ENCODE data around the gene NPLOC4. TPM values are rescaled to one million over a fixed set of nuclear protein-coding genes. Genes with fewer than 3 reads are reported as not detected.
"Not testable (repeated sequence)": the region's sequence is repeated elsewhere in the genome, so short reads cannot be mapped to it uniquely, and the experiment has no call there.

The NPLOC4 gene
- total RNA-seq, 4 donors from 2014 or later: 176 to 290 (median 263) TPM

DNA sequence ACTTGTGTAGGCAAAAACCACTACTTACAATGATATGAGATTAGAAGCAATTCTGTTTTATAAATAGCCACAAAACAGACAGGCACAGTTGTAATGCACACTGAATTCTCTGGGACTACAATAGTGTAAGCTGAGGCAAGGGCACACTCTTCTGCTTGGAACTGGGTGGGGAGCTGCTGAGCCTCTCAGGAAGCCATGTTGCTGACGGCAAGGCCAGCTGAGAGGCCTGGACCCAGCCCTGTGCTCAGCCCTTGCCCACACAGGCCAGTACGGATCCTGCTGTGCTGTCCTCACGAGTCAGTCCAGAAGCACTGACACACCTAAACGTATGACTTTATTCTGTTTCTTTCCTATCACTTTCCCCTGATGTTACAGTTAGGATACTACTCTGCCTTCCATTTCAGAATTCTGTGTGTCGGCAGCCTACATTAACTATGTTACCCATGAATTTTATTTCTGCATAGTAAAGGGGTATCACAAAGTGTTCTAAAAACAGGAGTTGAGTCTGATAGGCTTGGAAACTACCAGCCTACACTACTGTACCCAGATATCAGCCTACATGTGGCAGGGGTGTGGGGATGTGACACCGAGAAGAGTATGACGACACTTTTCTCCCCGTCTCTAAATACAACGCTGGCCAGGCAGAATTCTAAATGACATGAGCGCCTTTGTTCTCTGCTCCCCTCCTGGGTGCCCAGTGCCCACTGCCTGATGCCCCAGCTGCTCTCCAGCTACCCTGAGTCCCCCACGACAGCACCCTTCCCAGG is 43.6 kb downstream of the NPLOC4 start:
- H3K9me3 ChIP-seq: no peaks in the 10 kb centered on the region
- in situ Hi-C loops (cut with MboI; ENCODE audit: low sequenced_read_pairs in 4 of 4) (no loop called here), intact Hi-C loops (cut with DNase I; ENCODE audit: low total_unique reads) (no loop called here)
- peaks cover 3 to 94% of the 10 kb centered on the region in 2 donors for H3K36me3 ChIP-seq
- no peak overlapping the region for H3K4me3 ChIP-seq
- peak overlapping the region in 2 of 4 donors; percentile 13 to 25 for H3K27ac ChIP-seq
- H3K4me1 ChIP-seq: no peaks in the 10 kb centered on the region
- no peaks in the 10 kb centered on the region for H3K27me3 ChIP-seq
- no peak for TF ChIP-seq POLR2A (IDR thresholded peaks at IDR 0.05)
- DNase-seq (no peak), ATAC-seq (no peak)

- intact Hi-C loops (cut with DNase I; ENCODE audit: low total_unique reads): no loop called here
- H3K4me1 ChIP-seq: no peaks in the 10 kb centered on the region
- no peak for DNase-seq
- H3K27me3 ChIP-seq: no peaks in the 10 kb centered on the region
- H3K4me3 ChIP-seq: no peak overlapping the region
- in situ Hi-C loops (cut with MboI; ENCODE audit: low sequenced_read_pairs in 4 of 4): no loop called here
- no peak overlapping the region for H3K27ac ChIP-seq
- TF ChIP-seq CTCF (IDR thresholded peaks at IDR 0.05 in 4 of 5, conservative IDR thresholded peaks at IDR 0.05 in 1 of 5) (no peak), POLR2A (IDR thresholded peaks at IDR 0.05) (no peak)
- peaks cover 3 to 96% of the 10 kb centered on the region in 2 donors for H3K36me3 ChIP-seq
- H3K9me3 ChIP-seq: no peaks in the 10 kb centered on the region
- ATAC-seq: no peak
Observed at GRCh38 chr17:81591971-81592370, 44.9 kb downstream of the NPLOC4 start.

GRCh38 chr17:81590121-81590520 is 46.8 kb downstream of the NPLOC4 start:
- intact Hi-C loops (cut with DNase I; ENCODE audit: low total_unique reads) (no loop called here), in situ Hi-C loops (cut with MboI; ENCODE audit: low sequenced_read_pairs in 4 of 4) (no loop called here)
- Histone ChIP-seq H3K4me1 (no peaks in the 10 kb centered on the region), H3K4me3 (no peak overlapping the region), H3K27me3 (no peaks in the 10 kb centered on the region), H3K27ac (no peak overlapping the region), H3K36me3 (peaks cover 0 to 94% of the 10 kb centered on the region in 2 donors), H3K9me3 (no peaks in the 10 kb centered on the region)
- ATAC-seq (no peak), DNase-seq (no peak)
- TF ChIP-seq POLR2A (IDR thresholded peaks at IDR 0.05) (no peak), CTCF (IDR thresholded peaks at IDR 0.05 in 4 of 5, conservative IDR thresholded peaks at IDR 0.05 in 1 of 5) (no peak)

- Histone ChIP-seq H3K27me3 (no peaks in the 10 kb centered on the region), H3K4me1 (no peaks in the 10 kb centered on the region), H3K9me3 (no peaks in the 10 kb centered on the region), H3K4me3 (no peak overlapping the region), H3K27ac (no peak overlapping the region), H3K36me3 (peaks cover 0 to 96% of the 10 kb centered on the region in 2 donors)
- DNase-seq (no peak), ATAC-seq (no peak)
- in situ Hi-C loops (cut with MboI; ENCODE audit: low sequenced_read_pairs in 4 of 4): no loop called here
- intact Hi-C loops (cut with DNase I; ENCODE audit: low total_unique reads): no loop called here
- TF ChIP-seq POLR2A (IDR thresholded peaks at IDR 0.05): no peak
- no peak for TF ChIP-seq CTCF (IDR thresholded peaks at IDR 0.05 in 4 of 5, conservative IDR thresholded peaks at IDR 0.05 in 1 of 5)
Observed at GRCh38 chr17:81589612-81590011, 47.3 kb downstream of the NPLOC4 start.

DNA sequence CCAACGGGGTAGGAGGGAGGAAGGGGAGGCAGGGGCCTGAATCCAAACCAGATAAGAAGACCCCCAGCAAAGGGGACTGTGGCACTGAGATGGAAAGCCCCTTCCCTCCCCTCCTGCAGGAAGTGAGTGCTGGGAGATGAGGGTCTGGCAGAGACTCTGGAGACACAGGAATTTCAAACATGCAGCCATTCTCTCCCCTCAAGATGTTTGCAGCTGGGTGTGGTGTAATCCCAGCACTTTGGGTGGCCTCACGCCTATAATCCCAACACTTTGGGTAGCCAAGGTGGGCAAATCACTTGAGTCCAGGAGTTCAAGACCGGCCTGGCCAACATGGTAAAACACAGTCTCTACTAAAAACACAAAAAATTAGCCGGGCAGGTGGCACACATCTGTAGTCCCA is 50.8 kb downstream of the NPLOC4 start:
- DNase-seq: no peak
- intact Hi-C loops (cut with DNase I; ENCODE audit: low total_unique reads) (no loop called here), in situ Hi-C loops (cut with MboI; ENCODE audit: low sequenced_read_pairs in 4 of 4) (no loop called here)
- no peak overlapping the region for H3K4me3 ChIP-seq
- TF ChIP-seq CTCF (IDR thresholded peaks at IDR 0.05 in 4 of 5, conservative IDR thresholded peaks at IDR 0.05 in 1 of 5): no peak
- no peak for TF ChIP-seq POLR2A (IDR thresholded peaks at IDR 0.05)
- H3K4me1 ChIP-seq: no peaks in the 10 kb centered on the region
- H3K9me3 ChIP-seq: no peaks in the 10 kb centered on the region
- no peak for ATAC-seq
- no peaks in the 10 kb centered on the region for H3K27me3 ChIP-seq
- H3K36me3 ChIP-seq: peaks cover 6 to 95% of the 10 kb centered on the region in 2 donors
- H3K27ac ChIP-seq: no peak overlapping the region

DNA sequence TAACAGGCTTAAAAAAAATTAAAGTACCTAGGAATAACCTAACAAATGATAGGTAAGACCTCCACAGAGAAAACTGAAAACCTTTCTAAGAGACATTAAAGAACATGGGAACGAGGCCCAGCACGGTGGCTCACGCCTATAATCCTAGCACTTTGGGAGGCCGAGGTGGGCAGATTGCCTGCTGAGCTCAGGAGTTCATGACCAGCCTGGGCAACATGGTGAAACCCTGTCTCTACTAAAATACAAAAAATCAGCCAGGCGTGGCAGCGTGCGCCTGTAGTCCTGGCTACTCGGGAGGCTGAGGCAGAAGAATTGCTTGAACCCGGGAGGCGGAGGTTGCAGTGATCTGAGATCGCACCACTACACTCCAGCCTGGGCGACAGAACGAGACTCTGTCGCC is 52.1 kb downstream of the NPLOC4 start:
- ATAC-seq; intact Hi-C loops (cut with DNase I; ENCODE audit: low total_unique reads); DNase-seq; H3K4me3 ChIP-seq; H3K4me1 ChIP-seq; in situ Hi-C loops (cut with MboI; ENCODE audit: low sequenced_read_pairs in 4 of 4); H3K9me3 ChIP-seq; H3K27ac ChIP-seq; H3K27me3 ChIP-seq: not testable (repeated sequence)
- peaks cover 6 to 87% of the 10 kb centered on the region in 2 donors for H3K36me3 ChIP-seq

Measured in gastrocnemius medialis (tissue), 4 donors.